HG02981 (cell line): ENCODE results near the gene ZNF410.
"Not testable (repeated sequence)": the region's sequence is repeated elsewhere in the genome, so short reads cannot be mapped to it uniquely, and the experiment has no call there.

Experiments
- ATAC-seq: cut with Tn5 transposase; IDR thresholded peaks from one replicate; pipeline ENCODE4 v1.9.1; 2021; ENCODE audit warnings: mild to moderate bottlenecking, moderate library complexity; ENCODE audit not compliant: unreplicated experiment

The ZNF410 gene

GRCh38 chr14:73886449-73887317, at the start of gene ZNF410:
ZNF410 (plus strand) TSS chr14:73886859; CDS start chr14:73892176, 5,317 bp downstream.
- peak; percentile 94 for ATAC-seq

- ATAC-seq, result not testable (repeated sequence)
Observed at GRCh38 chr14:73838293-73839034, 48.2 kb upstream of the ZNF410 start.

- no peak for ATAC-seq
Observed at GRCh38 chr14:73842201-73842600, 44.5 kb upstream of the ZNF410 start.

- no peak for ATAC-seq
Observed at GRCh38 chr14:73842851-73843250, 43.8 kb upstream of the ZNF410 start.

GRCh38 chr14:73843296-73843695, 43.4 kb upstream of the ZNF410 start:
- ATAC-seq, result no peak

- no peak for ATAC-seq
Observed at GRCh38 chr14:73846947-73847346, 39.7 kb upstream of the ZNF410 start.

- ATAC-seq, result no peak
Observed at GRCh38 chr14:73851000-73851399, 35.7 kb upstream of the ZNF410 start.

GRCh38 chr14:73851567-73852382, 34.9 kb upstream of the ZNF410 start, which contains the start of gene PTGR2:
PTGR2 (plus strand) TSS chr14:73851831; CDS start chr14:73858863, 7,032 bp downstream.
- peak; percentile 91 for ATAC-seq

- ATAC-seq, result no peak
Observed at GRCh38 chr14:73859145-73859544, 27.5 kb upstream of the ZNF410 start.

GRCh38 chr14:73861073-73861472, 25.6 kb upstream of the ZNF410 start:
- ATAC-seq, result no peak

- no peak for ATAC-seq
Observed at GRCh38 chr14:73862480-73862879, 24.2 kb upstream of the ZNF410 start.

GRCh38 chr14:73863209-73863608, 23.4 kb upstream of the ZNF410 start:
- no peak for ATAC-seq

- no peak for ATAC-seq
Observed at GRCh38 chr14:73865534-73866113, 21.0 kb upstream of the ZNF410 start.

GRCh38 chr14:73869754-73870153, 16.9 kb upstream of the ZNF410 start:
- not testable (repeated sequence) for ATAC-seq

GRCh38 chr14:73870525-73871235, 16.0 kb upstream of the ZNF410 start:
- no peak for ATAC-seq

- ATAC-seq, result no peak
Observed at GRCh38 chr14:73873660-73874059, 13.0 kb upstream of the ZNF410 start.

- no peak for ATAC-seq
Observed at GRCh38 chr14:73877790-73878189, 8.9 kb upstream of the ZNF410 start.

- ATAC-seq, result no peak
Observed at GRCh38 chr14:73878436-73878835, 8.2 kb upstream of the ZNF410 start.

- ATAC-seq, result no peak
Observed at GRCh38 chr14:73879027-73879426, 7.6 kb upstream of the ZNF410 start.
